GM12874 (cell line): ENCODE data around the gene FCHSD2.

ENCODE experiments used
- TF ChIP-seq, protein P1 (sequence below): IDR thresholded peaks from 2 replicates; pipeline ENCODE4 v1.5.1; 2011; ENCODE audit warnings: low read depth, mild to moderate bottlenecking, control low read depth, low read length, moderate library complexity; ENCODE audit not compliant: insufficient read depth

The FCHSD2 gene

DNA sequence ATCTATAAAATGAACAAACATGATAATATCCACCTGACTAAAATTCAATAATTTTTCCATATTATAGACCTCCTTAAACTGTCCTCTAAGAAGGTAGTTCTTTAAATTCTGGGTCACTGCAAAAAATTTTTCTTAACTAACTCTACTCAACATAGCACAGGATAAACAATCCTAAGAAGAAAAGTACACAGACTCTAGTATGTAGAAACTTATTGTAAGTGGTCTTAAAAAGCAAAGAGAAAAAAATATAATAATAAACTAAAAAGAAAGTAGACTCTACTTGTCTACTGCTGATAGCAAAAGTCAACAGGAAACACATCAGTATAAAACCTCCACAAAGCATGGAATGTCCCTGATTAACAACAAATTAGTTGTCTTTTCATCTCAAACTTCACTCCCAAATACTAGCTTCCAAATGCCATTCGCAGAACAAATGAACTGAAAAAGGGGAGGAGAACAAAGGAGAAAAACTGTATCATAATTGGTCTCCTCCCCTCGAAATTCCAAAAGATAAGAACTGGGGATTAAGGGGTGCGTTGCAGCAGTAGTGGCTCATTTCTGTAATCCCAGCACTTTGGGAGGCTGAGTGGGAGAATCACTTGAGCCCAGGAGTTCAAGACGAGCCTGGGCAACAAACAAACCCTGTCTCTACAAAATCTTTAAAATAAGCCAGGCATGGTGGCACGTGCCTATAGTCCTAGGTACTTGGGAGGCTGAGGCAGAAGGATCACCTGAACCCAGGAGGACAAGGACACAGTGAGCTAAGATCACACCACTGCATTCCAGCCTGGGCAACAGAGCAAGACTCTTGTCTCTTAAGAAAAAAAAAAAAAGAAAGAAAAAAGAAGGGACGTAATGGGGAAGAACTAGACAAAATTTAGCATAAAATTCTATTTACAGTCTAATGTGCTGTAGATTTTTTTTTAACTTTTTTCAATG, 6.5 kb downstream of the FCHSD2 start:
- TF ChIP-seq, protein P1, sequence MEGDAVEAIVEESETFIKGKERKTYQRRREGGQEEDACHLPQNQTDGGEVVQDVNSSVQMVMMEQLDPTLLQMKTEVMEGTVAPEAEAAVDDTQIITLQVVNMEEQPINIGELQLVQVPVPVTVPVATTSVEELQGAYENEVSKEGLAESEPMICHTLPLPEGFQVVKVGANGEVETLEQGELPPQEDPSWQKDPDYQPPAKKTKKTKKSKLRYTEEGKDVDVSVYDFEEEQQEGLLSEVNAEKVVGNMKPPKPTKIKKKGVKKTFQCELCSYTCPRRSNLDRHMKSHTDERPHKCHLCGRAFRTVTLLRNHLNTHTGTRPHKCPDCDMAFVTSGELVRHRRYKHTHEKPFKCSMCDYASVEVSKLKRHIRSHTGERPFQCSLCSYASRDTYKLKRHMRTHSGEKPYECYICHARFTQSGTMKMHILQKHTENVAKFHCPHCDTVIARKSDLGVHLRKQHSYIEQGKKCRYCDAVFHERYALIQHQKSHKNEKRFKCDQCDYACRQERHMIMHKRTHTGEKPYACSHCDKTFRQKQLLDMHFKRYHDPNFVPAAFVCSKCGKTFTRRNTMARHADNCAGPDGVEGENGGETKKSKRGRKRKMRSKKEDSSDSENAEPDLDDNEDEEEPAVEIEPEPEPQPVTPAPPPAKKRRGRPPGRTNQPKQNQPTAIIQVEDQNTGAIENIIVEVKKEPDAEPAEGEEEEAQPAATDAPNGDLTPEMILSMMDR, result no peak

DNA sequence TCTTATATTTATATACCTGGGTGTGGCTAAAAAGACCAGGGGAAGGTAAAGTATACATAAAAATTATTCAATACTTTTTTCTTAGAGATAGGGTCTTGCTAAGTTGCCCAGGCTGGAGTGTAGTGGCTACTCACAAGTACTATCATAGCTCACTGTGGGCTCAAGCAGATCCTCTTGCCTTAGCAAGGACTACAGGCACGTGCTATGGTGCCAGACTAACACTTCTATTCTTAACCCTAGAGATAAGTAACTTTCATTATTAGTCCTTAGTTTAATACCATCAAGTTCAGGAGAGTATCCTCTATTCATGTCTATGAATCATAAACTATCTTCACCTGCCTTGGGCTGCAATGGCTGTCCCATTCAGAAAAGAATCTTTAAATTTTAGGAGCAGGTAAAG, 11.9 kb downstream of the FCHSD2 start:
- TF ChIP-seq, protein P1, result no peak

DNA sequence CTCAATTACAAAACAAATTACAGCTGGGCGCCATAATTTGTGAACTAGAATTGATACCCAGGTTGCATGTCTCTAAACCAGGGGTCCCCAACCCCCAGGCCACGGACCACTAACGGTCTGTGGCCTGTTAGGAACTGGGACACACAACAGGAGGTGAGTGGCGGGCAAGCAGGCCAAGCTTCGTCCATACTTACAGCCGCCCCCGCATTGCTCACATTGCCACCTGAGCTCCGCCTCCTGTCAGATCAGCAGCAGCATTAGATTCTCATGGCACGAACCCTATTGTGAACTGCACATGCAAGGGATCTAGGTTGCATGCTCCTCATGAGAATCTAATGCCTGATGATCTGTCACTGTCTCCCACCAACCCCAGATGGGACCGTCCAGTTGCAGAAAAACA, 12.9 kb downstream of the FCHSD2 start:
- TF ChIP-seq, protein P1, result no peak

DNA sequence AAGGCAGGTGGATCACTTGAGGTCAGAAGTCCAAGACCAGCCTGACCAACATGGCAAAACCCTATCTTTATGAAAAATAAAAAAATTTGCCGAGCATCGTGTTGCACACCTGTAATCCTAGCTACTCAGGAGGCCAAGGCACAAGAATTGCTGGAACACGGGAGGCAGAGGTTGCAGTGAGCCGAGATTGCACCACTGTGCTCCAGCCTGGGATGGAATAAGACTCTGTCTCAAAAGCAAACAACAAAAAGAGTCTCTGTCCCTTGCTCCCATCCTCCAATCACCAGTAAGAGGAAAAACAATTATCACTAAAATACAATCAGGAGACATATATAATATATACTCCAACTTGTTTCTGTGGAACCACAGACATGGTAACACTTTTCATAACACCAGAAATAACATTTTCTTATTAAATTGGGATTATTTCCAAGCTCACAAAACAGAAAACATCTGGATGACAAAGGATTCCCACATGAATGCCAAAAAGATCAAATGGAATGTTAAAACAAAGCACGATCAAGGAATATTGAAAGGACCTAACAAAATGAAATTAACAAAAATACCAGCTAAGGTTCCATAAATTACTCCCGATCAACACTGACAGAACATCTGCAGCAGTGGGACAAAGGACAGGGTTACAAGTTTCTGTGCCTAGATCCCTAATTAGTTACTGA, 15.2 kb downstream of the FCHSD2 start:
- TF ChIP-seq, protein P1, result no peak

DNA sequence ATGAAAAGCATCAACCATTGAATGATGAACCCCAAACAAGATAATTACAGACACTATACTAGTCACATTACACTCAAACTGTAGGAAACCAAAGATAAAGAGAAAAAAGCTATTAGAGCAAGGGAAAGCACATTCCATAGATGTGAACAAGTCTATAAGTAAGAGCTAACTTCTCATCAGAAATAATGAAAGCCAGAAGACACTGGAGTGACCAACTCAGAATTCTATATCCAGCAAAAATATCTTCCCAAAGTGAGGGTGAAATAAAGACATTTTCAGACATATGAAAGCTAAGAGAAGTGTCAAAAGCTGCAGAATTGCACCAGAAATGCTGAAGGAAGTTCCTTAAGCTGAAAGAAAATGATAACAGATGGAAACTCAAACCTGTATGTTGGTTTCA, 17.3 kb downstream of the FCHSD2 start:
- TF ChIP-seq, protein P1, result no peak

DNA sequence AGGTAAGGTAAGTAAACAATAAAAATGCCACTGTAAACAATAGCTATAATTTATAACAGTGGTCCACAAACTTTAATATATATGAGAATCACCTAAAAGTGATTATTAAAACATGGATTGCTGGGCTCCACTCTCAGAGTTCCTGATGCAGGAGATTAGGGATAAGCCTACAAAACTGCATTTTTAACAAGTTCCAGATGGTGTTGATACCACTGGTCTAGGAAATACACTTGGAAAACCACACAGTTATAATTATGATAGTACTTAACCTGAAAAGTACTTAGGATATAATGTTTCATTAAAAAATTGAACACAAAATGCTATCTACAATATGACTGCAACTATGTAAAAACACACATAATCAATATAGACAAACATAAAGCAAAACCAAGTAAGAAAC, 20.4 kb downstream of the FCHSD2 start:
- TF ChIP-seq, protein P1, result no peak

DNA sequence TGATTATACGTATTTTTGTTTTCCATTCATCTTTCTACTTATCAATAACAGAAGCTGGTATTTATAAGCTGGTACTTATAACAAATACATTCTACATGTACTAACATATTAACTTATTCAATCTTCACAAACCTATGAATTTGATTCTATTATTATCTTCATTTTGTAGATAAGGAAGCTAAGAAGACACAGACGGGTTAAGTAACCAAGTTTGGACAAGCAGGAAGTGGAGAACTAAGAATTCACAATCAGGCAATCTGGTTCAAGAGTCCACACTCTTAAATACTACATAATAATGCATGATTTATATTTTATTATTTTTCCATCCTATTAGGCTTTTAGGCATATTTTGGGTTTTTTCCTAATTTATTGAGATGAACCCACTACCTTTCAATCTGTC, 25.0 kb downstream of the FCHSD2 start:
- TF ChIP-seq, protein P1, result no peak
